SIG-M5 treated with dmso at 0.1 percent for 504 hours (cell line): ENCODE data around the gene ADAMTS8.
"Not testable (repeated sequence)": the region's sequence is repeated elsewhere in the genome, so short reads cannot be mapped to it uniquely, and the experiment has no call there.

ENCODE experiments used
- DNase-seq: peaks from one replicate; lab custom pipeline; 2025; ENCODE audit not compliant: unreplicated experiment; lab: John Stamatoyannopoulos, UW

Gene ADAMTS8

DNA sequence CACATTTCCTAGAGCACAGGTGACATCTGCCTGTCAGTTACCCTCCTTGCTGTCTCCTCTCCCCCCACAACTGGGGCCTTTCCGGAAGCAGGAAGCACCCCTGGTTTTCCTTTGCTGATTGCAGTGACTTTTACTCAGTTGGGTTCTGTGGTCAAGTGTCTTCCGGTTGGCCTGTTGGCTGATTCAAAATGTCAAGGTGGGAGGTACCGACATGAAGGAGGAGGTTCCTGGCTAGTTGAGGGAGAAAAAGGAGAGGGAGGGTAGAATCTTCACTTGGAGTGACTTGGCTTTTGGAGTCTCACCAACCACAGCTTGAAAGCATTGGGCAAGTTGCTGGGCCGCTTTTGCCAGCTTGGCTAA, 10.7 kb upstream of the ADAMTS8 start:
- no peak for DNase-seq

- not testable (repeated sequence) for DNase-seq
These were observed 10.2 kb upstream of the ADAMTS8 start for GRCh38 chr11:130438401-130439159.

GRCh38 chr11:130437848-130438247, 9.4 kb upstream of the ADAMTS8 start:
- no peak for DNase-seq

DNA sequence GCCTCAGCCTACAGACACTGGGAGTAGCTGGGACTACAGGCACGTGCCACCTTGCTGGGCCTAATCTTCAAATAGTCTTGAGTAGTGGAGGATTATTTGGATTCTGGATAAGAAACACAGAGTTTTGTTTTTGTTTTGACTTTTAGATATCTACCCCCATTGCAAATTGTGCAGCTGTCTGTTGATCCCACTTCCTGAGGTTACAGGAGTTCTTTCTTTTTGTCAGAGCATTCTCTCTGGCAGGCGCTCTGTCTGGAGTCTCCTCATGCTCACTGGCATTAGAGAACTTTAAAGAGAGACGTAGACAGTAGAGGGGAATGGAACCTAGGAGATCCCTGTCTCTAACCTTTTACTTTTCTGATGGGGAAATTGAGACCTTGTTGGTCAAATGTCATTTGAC, 7.8 kb upstream of the ADAMTS8 start:
- no peak for DNase-seq

GRCh38 chr11:130435671-130436070, 7.3 kb upstream of the ADAMTS8 start:
- DNase-seq: no peak

DNA sequence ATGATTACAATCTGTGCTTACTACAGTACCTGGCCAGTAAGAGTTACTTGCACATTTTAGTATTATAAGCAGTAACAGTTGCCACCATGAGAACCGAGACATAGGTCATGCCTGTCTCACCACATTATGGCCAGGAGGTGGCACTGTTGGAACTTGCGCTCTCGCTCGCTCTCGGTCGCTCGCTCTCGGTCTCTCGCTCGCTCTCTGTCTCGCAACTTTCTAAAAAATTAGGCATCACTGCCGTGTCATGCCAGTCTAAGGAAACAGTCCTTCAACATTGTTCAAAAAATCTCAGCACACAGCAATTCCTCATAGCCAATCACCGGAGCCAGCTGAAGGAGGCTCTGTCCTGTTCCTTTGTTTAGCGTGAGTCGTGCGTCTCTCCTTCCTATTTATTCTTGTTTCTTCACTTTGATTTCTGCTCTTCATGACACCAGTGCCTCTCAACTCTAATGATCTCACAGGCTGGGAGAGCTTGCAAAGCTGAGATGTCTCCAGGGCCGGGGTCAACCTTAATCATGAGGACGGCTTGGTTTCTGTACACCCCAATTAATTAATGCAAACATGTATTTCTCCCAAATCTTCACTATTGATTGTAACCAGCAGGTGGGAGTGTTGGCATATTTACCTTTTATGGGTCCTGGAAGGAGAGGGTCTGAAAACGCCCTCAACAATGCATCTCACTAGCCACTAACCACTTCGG, 6.3 kb upstream of the ADAMTS8 start:
- peak; percentile 68 for DNase-seq

GRCh38 chr11:130433357-130433756, 4.9 kb upstream of the ADAMTS8 start:
- DNase-seq: no peak

- DNase-seq: no peak
These were observed 3.4 kb upstream of the ADAMTS8 start for GRCh38 chr11:130431801-130432200.

- peak; percentile 11 for DNase-seq
These were observed 2.9 kb upstream of the ADAMTS8 start for GRCh38 chr11:130431331-130431773.

- no peak for DNase-seq
These were observed 1.6 kb upstream of the ADAMTS8 start for GRCh38 chr11:130429983-130430382.

DNA sequence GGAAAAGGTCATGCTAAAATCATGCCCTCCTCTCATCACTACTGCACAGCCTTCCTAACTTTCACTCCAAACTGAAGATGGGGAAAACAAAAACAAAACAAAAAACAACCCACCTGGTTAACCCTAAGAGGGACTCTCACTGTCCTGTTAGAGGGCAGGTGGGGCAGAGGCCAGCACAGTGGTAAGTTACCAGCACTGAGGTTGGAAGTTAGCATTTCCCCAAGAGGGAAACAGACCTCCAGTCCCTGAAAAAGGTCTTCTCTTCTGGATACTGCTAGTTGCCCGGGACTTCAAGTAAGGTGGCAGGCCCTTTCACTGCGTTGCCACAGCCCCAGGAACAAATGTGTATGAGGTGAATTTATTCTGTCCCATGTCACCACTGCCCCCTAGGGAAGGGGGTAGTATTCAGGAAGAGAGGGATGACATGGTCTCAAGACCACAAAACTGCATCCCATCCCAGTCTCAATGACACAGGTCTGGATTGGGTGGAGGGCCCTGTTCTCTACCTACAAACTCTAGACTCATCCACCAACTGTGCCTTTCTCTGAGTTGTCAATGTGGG, 792 bp upstream of the ADAMTS8 start:
- no peak for DNase-seq

DNA sequence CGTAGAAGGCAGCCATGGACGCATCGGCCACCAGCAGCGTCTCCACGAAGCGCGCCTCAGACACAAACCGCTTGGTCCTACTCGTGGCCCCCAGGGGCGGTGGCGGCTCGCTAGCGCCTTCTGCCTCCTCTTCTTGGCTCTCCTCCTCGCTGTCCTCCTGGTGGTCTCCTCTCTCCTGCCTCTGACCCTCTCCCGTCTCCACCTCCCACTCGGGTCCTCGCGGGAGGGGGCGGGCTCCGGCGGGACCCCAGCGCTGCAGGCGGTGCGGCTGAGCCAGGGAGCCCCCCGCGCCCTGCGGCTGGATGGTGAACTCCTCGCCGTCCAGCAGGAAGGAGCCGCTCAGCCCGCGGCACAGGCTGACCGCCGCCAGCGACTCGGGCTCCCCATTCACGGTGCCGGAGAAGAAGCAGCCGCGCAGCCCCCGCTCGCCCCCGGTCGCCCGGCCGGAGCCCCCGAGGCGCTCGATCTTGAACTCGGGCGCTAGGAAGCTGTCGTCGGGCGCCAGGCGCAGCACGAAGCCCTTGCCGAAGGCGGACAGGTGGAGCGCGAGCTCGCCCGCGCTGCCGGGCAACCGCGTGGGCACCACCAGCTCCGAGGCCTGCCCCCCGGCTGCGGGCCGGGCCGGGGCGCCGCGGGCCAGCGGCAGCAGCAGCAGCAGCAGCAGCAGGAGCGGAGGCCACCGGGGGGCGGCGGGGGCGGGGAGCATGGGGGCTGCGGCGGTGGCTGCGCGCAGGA, 661 bp downstream of the ADAMTS8 start:
- DNase-seq: no peak

GRCh38 chr11:130426837-130427341, 1.5 kb downstream of the ADAMTS8 start:
- DNase-seq: no peak

GRCh38 chr11:130426223-130426836, 2.1 kb downstream of the ADAMTS8 start:
- DNase-seq: no peak

- DNase-seq: no peak
These were observed 3.3 kb downstream of the ADAMTS8 start for GRCh38 chr11:130425156-130425555.

- no peak for DNase-seq
These were observed 3.7 kb downstream of the ADAMTS8 start for GRCh38 chr11:130424613-130425140.

DNA sequence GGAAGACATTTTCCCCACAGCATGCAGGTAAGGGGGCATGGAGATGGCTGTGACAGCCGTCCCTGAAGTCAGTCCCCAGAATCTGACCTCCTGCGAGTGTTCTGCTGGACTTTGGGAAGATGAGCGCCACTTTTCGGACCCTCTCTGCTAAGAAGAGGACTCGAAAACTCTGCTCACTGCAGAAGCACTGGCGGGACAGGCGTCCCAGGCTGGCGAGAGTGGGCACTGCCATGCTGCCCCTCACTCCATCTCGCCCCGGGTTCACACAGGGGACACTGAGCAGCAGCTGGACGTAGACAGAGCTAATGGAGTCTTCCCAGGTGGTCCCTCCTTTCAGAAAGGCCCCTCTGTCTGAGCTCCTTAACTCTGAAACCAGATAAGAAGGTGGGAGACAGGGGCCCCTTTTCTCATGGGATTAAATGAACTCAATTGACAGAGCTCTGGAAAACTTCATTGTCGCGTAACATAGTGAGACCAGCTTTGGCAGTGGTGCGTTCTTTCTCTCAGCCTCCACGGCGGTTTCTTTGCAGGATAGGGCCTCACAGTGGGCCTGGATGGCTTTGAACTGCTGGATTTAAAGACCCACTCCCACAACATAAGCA, 4.8 kb downstream of the ADAMTS8 start:
- DNase-seq: no peak

DNA sequence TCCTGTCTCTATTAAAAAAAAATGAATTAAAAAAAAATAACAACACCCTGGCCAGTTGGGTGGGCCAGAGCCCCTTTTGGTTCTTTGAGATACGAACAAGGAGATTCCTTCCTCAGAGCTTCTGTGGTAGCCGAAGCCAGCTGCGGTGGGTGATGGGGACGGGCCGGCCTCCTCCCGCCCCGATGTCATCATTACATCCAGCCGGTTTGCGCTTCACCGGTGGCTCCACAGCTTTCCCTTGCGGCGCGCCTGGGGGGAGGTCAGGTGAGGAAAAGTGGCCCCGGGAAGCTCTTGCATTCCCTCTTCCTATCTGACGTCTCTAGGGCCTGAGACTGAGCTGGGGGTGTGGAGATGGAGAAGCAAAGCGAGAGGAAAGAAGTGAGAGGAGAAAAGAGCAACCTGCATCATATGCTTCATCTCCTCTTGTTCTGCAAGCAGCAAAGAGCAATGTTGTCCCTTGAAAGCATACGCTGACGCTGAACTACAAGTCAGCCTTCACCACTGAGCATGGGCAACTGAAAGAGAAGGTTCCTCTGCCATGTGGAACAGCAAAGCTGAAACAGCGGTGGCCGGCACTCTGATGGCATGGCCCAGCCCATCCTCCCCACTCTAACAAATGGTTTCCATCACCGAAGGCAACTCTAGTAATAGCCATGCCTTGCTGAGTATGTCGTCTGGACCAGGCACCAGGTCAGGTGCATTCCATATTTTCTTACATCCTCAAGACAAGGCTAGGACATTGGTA, 6.0 kb downstream of the ADAMTS8 start:
- DNase-seq: no peak

GRCh38 chr11:130421697-130422096, 6.7 kb downstream of the ADAMTS8 start:
- DNase-seq: no peak

DNA sequence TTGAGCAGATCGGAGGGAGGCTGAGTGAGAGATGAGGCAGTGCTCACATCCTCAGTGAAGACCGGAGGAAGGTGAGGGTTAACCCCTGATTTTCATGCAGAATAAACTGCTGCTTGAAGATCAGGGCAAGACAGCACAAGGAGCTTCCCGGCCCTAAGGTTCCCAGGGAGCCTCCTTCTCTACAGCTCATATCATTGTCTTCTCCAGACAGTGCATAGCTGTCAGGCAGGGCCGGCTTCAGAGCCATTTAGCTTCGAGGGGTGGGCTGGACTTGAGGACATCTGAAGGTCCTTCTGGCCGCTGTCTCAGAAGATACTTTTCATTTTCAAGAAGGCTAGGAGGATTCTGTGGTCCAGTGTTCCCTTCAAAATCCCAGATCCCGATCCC, 7.2 kb downstream of the ADAMTS8 start:
- DNase-seq: no peak
